ENCODE measurements around the gene BAZ2B.

- no peak for TF ChIP-seq CUX1 (CRISPR knock-in tag; IDR thresholded peaks at IDR 0.05)
- TF ChIP-seq, protein P1, sequence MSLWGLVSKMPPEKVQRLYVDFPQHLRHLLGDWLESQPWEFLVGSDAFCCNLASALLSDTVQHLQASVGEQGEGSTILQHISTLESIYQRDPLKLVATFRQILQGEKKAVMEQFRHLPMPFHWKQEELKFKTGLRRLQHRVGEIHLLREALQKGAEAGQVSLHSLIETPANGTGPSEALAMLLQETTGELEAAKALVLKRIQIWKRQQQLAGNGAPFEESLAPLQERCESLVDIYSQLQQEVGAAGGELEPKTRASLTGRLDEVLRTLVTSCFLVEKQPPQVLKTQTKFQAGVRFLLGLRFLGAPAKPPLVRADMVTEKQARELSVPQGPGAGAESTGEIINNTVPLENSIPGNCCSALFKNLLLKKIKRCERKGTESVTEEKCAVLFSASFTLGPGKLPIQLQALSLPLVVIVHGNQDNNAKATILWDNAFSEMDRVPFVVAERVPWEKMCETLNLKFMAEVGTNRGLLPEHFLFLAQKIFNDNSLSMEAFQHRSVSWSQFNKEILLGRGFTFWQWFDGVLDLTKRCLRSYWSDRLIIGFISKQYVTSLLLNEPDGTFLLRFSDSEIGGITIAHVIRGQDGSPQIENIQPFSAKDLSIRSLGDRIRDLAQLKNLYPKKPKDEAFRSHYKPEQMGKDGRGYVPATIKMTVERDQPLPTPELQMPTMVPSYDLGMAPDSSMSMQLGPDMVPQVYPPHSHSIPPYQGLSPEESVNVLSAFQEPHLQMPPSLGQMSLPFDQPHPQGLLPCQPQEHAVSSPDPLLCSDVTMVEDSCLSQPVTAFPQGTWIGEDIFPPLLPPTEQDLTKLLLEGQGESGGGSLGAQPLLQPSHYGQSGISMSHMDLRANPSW (CRISPR knock-in tag; IDR thresholded peaks at IDR 0.05), result no peak
- TF ChIP-seq SMAD3 (CRISPR knock-in tag; conservative IDR thresholded peaks at IDR 0.05), result no peak
Measured at GRCh38 chr2:159287733-159288132, 328.6 kb downstream of the BAZ2B start.

Measured in K562 (cell line).